Lower leg skin (tissue), 4 donors: ENCODE data around the gene TFG. TPM values are rescaled to one million over a fixed set of nuclear protein-coding genes. Genes with fewer than 3 reads are reported as not detected.

Source experiments
- DNase-seq, 2 donors: peaks; one replicate each; pipeline ENCODE4 v3.0.0-alpha.2; 2019; ENCODE audit warnings: low spot score in 2 of 2
- H3K4me3 ChIP-seq: fragments of 200-600 bp; sonication (generic); 2 replicates; pipeline ENCODE4 v1.5.1; 2017; ENCODE audit warnings: mild to moderate bottlenecking, low read depth; ENCODE audit not compliant: poor library complexity, severe bottlenecking
- CTCF ChIP-seq, 3 donors: fragments of 450-650 bp; IDR thresholded peaks; one replicate each; pipeline ENCODE4 v1.5.1; 2016; ENCODE audit warnings: antibody characterized with exemption in 3 of 3, mild to moderate bottlenecking in 3 of 3, moderate library complexity in 2 of 3
- POLR2A ChIP-seq, 2 donors: fragments of 450-650 bp; IDR thresholded peaks; one replicate each; pipeline ENCODE4 v1.6.1; 2016 to 2017; ENCODE audit warnings: antibody characterized with exemption in 2 of 2, mild to moderate bottlenecking in 1 of 2, moderate library complexity in 1 of 2
- WGBS, 2 donors: methylation state at CpG; one replicate each; pipeline ENCODE4 v1.1.5; 2018; 5-methylcytosine and 5-hydroxymethylcytosine counted together
- intact Hi-C: fragments of 100-400 bp; cut with DNase I; formaldehyde crosslinking; loops from one replicate; pipeline ENCODE4 v1.15.0; 2023; ENCODE audit warnings: low total_unique reads
- total RNA-seq, 4 donors: library from RNA; depleted of rRNA; stranded (reverse); fragments of >200 nt; gene quantifications; one replicate each; pipeline ENCODE4 v1.1.0, GENCODE V29; 2016

TFG gene
- total RNA-seq, 4 donors from 2014 or later = 61.0 to 67.9 (median 66.9) TPM

- intact Hi-C loops = no loop called here
- H3K4me3 ChIP-seq = no peak overlapping the region
- no peak for DNase-seq
- TF ChIP-seq CTCF (IDR thresholded peaks at IDR 0.05) (no peak), POLR2A (IDR thresholded peaks at IDR 0.05) (no peak)
- WGBS, 2 donors = 77 to 79% methylated on average over 5 of the region's 5 CpGs
Observed at GRCh38 chr3:100720426-100720825, 11.1 kb downstream of the TFG start.

GRCh38 chr3:100725935-100726513, 16.7 kb downstream of the TFG start:
- TF ChIP-seq POLR2A (IDR thresholded peaks at IDR 0.05) = no peak
- TF ChIP-seq CTCF (IDR thresholded peaks at IDR 0.05) = no peak

GRCh38 chr3:100726706-100727105, 17.4 kb downstream of the TFG start:
- no peak overlapping the region for H3K4me3 ChIP-seq
- TF ChIP-seq POLR2A (IDR thresholded peaks at IDR 0.05) (no peak), CTCF (IDR thresholded peaks at IDR 0.05) (no peak)
- intact Hi-C loops = no loop called here
- no peak for DNase-seq
- 80 to 89% methylated on average over 1 of the region's 1 CpG for WGBS, 2 donors

More at GRCh38 chr3:100725935-100726513, 16.7 kb downstream of the TFG start:
- DNase-seq = no peak
- H3K4me3 ChIP-seq = no peak overlapping the region
- intact Hi-C loops = no loop called here
- 95 to 97% methylated on average over 3 of the region's 3 CpGs for WGBS, 2 donors

GRCh38 chr3:100730524-100730923, 21.2 kb downstream of the TFG start:
- H3K4me3 ChIP-seq = no peak overlapping the region
- intact Hi-C loops = no loop called here
- DNase-seq = no peak
- WGBS, 2 donors = 75 to 82% methylated on average over 3 of the region's 3 CpGs
- TF ChIP-seq CTCF (IDR thresholded peaks at IDR 0.05) = no peak
- TF ChIP-seq POLR2A (IDR thresholded peaks at IDR 0.05) = no peak

- H3K4me3 ChIP-seq = no peak overlapping the region
- no peak for DNase-seq
- WGBS, 2 donors = 81 to 84% methylated on average over 3 of the region's 3 CpGs
- no peak for TF ChIP-seq POLR2A (IDR thresholded peaks at IDR 0.05)
- TF ChIP-seq CTCF (IDR thresholded peaks at IDR 0.05) = no peak
- intact Hi-C loops = no loop called here
Observed at GRCh38 chr3:100732435-100732834, 23.1 kb downstream of the TFG start.

GRCh38 chr3:100737334-100737733, 28.0 kb downstream of the TFG start:
- DNase-seq = no peak
- H3K4me3 ChIP-seq = no peak overlapping the region
- TF ChIP-seq POLR2A (IDR thresholded peaks at IDR 0.05) (no peak), CTCF (IDR thresholded peaks at IDR 0.05) (no peak)
- intact Hi-C loops = no loop called here
- 36 to 49% methylated on average over 2 of the region's 2 CpGs for WGBS, 2 donors
